ENCODE data around the gene ATP8A2.

The ATP8A2 gene

GRCh38 chr13:25478186-25478585 is 106.4 kb downstream of the ATP8A2 start:
- peaks cover 0 to 11% (median 7%) of the 10 kb centered on the region in 5 donors for H3K9me3 ChIP-seq (ENCODE audit: control insufficient read depth in 5 of 5, low read length in 5 of 5)
- no peak overlapping the region for H3K4me3 ChIP-seq (ENCODE audit: low read depth in 1 of 5, low read length in 5 of 5)
- H3K27me3 ChIP-seq (ENCODE audit: control insufficient read depth in 5 of 5, insufficient read depth in 4 of 5, low read length in 5 of 5), result no peaks in the 10 kb centered on the region
- H3K9ac ChIP-seq (ENCODE audit: low read length in 5 of 5), result no peak overlapping the region
- no peaks in the 10 kb centered on the region for H3K4me1 ChIP-seq (ENCODE audit: control insufficient read depth in 5 of 5, insufficient read depth in 5 of 5, low read length in 5 of 5)
- no peaks in the 10 kb centered on the region for H3K36me3 ChIP-seq (ENCODE audit: control insufficient read depth in 5 of 5, insufficient read depth in 5 of 5, low read length in 5 of 5)
- no peak overlapping the region for H3K27ac ChIP-seq (ENCODE audit: low read depth, low read length)

- H3K36me3 ChIP-seq (ENCODE audit: control insufficient read depth in 5 of 5, insufficient read depth in 5 of 5, low read length in 5 of 5), result no peaks in the 10 kb centered on the region
- no peak overlapping the region for H3K4me3 ChIP-seq (ENCODE audit: low read depth in 1 of 5, low read length in 5 of 5)
- H3K9ac ChIP-seq (ENCODE audit: low read length in 5 of 5), result no peak overlapping the region
Observed at GRCh38 chr13:25489238-25489637, 117.5 kb downstream of the ATP8A2 start.

GRCh38 chr13:25490236-25490635 is 118.5 kb downstream of the ATP8A2 start:
- Histone ChIP-seq H3K4me1 (ENCODE audit: control insufficient read depth in 5 of 5, insufficient read depth in 5 of 5, low read length in 5 of 5) (no peaks in the 10 kb centered on the region), H3K36me3 (ENCODE audit: control insufficient read depth in 5 of 5, insufficient read depth in 5 of 5, low read length in 5 of 5) (no peaks in the 10 kb centered on the region), H3K9me3 (ENCODE audit: control insufficient read depth in 5 of 5, low read length in 5 of 5) (peaks cover 0 to 3% (median 0%) of the 10 kb centered on the region in 5 donors), H3K27me3 (ENCODE audit: control insufficient read depth in 5 of 5, insufficient read depth in 4 of 5, low read length in 5 of 5) (peaks cover 4 to 9% (median 8%) of the 10 kb centered on the region in 5 donors), H3K9ac (ENCODE audit: low read length in 5 of 5) (no peak overlapping the region), H3K4me3 (ENCODE audit: low read depth in 1 of 5, low read length in 5 of 5) (no peak overlapping the region), H3K27ac (ENCODE audit: low read depth, low read length) (no peak overlapping the region)

More at GRCh38 chr13:25489238-25489637, 117.5 kb downstream of the ATP8A2 start:
- Histone ChIP-seq H3K27ac (ENCODE audit: low read depth, low read length) (no peak overlapping the region), H3K4me1 (ENCODE audit: control insufficient read depth in 5 of 5, insufficient read depth in 5 of 5, low read length in 5 of 5) (no peaks in the 10 kb centered on the region), H3K9me3 (ENCODE audit: control insufficient read depth in 5 of 5, low read length in 5 of 5) (peaks cover 0 to 3% (median 0%) of the 10 kb centered on the region in 5 donors), H3K27me3 (ENCODE audit: control insufficient read depth in 5 of 5, insufficient read depth in 4 of 5, low read length in 5 of 5) (peaks cover 4 to 9% (median 8%) of the 10 kb centered on the region in 5 donors)

GRCh38 chr13:25493931-25494640 is 122.3 kb downstream of the ATP8A2 start:
- Histone ChIP-seq H3K4me3 (ENCODE audit: low read depth in 1 of 5, low read length in 5 of 5) (no peak overlapping the region), H3K36me3 (ENCODE audit: control insufficient read depth in 5 of 5, insufficient read depth in 5 of 5, low read length in 5 of 5) (no peaks in the 10 kb centered on the region), H3K9me3 (ENCODE audit: control insufficient read depth in 5 of 5, low read length in 5 of 5) (peaks cover 0 to 3% (median 0%) of the 10 kb centered on the region in 5 donors), H3K27me3 (ENCODE audit: control insufficient read depth in 5 of 5, insufficient read depth in 4 of 5, low read length in 5 of 5) (peaks cover 4 to 10% (median 7%) of the 10 kb centered on the region in 5 donors), H3K27ac (ENCODE audit: low read depth, low read length) (no peak overlapping the region), H3K9ac (ENCODE audit: low read length in 5 of 5) (no peak overlapping the region), H3K4me1 (ENCODE audit: control insufficient read depth in 5 of 5, insufficient read depth in 5 of 5, low read length in 5 of 5) (no peaks in the 10 kb centered on the region)

- Histone ChIP-seq H3K27ac (ENCODE audit: low read depth, low read length) (no peak overlapping the region), H3K9me3 (ENCODE audit: control insufficient read depth in 5 of 5, low read length in 5 of 5) (peaks cover 0 to 3% (median 0%) of the 10 kb centered on the region in 5 donors), H3K9ac (ENCODE audit: low read length in 5 of 5) (no peak overlapping the region), H3K27me3 (ENCODE audit: control insufficient read depth in 5 of 5, insufficient read depth in 4 of 5, low read length in 5 of 5) (peaks cover 0 to 8% (median 6%) of the 10 kb centered on the region in 5 donors), H3K4me3 (ENCODE audit: low read depth in 1 of 5, low read length in 5 of 5) (no peak overlapping the region), H3K36me3 (ENCODE audit: control insufficient read depth in 5 of 5, insufficient read depth in 5 of 5, low read length in 5 of 5) (no peaks in the 10 kb centered on the region), H3K4me1 (ENCODE audit: control insufficient read depth in 5 of 5, insufficient read depth in 5 of 5, low read length in 5 of 5) (no peaks in the 10 kb centered on the region)
Observed at GRCh38 chr13:25494698-25495411, 123.1 kb downstream of the ATP8A2 start.

GRCh38 chr13:25501231-25501630 is 129.5 kb downstream of the ATP8A2 start:
- H3K4me1 ChIP-seq (ENCODE audit: control insufficient read depth in 5 of 5, insufficient read depth in 5 of 5, low read length in 5 of 5), result no peaks in the 10 kb centered on the region
- peaks cover 0 to 3% (median 0%) of the 10 kb centered on the region in 5 donors for H3K27me3 ChIP-seq (ENCODE audit: control insufficient read depth in 5 of 5, insufficient read depth in 4 of 5, low read length in 5 of 5)
- no peaks in the 10 kb centered on the region for H3K9me3 ChIP-seq (ENCODE audit: control insufficient read depth in 5 of 5, low read length in 5 of 5)
- no peak overlapping the region for H3K4me3 ChIP-seq (ENCODE audit: low read depth in 1 of 5, low read length in 5 of 5)
- no peak overlapping the region for H3K27ac ChIP-seq (ENCODE audit: low read depth, low read length)
- H3K9ac ChIP-seq (ENCODE audit: low read length in 5 of 5), result no peak overlapping the region
- no peaks in the 10 kb centered on the region for H3K36me3 ChIP-seq (ENCODE audit: control insufficient read depth in 5 of 5, insufficient read depth in 5 of 5, low read length in 5 of 5)

GRCh38 chr13:25502031-25502430 is 130.3 kb downstream of the ATP8A2 start:
- Histone ChIP-seq H3K27ac (ENCODE audit: low read depth, low read length) (no peak overlapping the region), H3K4me3 (ENCODE audit: low read depth in 1 of 5, low read length in 5 of 5) (no peak overlapping the region), H3K27me3 (ENCODE audit: control insufficient read depth in 5 of 5, insufficient read depth in 4 of 5, low read length in 5 of 5) (peaks cover 0 to 3% (median 0%) of the 10 kb centered on the region in 5 donors), H3K9ac (ENCODE audit: low read length in 5 of 5) (no peak overlapping the region), H3K4me1 (ENCODE audit: control insufficient read depth in 5 of 5, insufficient read depth in 5 of 5, low read length in 5 of 5) (no peaks in the 10 kb centered on the region), H3K36me3 (ENCODE audit: control insufficient read depth in 5 of 5, insufficient read depth in 5 of 5, low read length in 5 of 5) (no peaks in the 10 kb centered on the region), H3K9me3 (ENCODE audit: control insufficient read depth in 5 of 5, low read length in 5 of 5) (no peaks in the 10 kb centered on the region)

- no peaks in the 10 kb centered on the region for H3K36me3 ChIP-seq (ENCODE audit: control insufficient read depth in 5 of 5, insufficient read depth in 5 of 5, low read length in 5 of 5)
- H3K27me3 ChIP-seq (ENCODE audit: control insufficient read depth in 5 of 5, insufficient read depth in 4 of 5, low read length in 5 of 5), result peaks cover 0 to 3% (median 0%) of the 10 kb centered on the region in 5 donors
- H3K27ac ChIP-seq (ENCODE audit: low read depth, low read length), result no peak overlapping the region
- H3K9ac ChIP-seq (ENCODE audit: low read length in 5 of 5), result no peak overlapping the region
- no peaks in the 10 kb centered on the region for H3K4me1 ChIP-seq (ENCODE audit: control insufficient read depth in 5 of 5, insufficient read depth in 5 of 5, low read length in 5 of 5)
- no peak overlapping the region for H3K4me3 ChIP-seq (ENCODE audit: low read depth in 1 of 5, low read length in 5 of 5)
- no peaks in the 10 kb centered on the region for H3K9me3 ChIP-seq (ENCODE audit: control insufficient read depth in 5 of 5, low read length in 5 of 5)
Observed at GRCh38 chr13:25502551-25502950, 130.8 kb downstream of the ATP8A2 start.

GRCh38 chr13:25503856-25504255 is 132.1 kb downstream of the ATP8A2 start:
- no peak overlapping the region for H3K9ac ChIP-seq (ENCODE audit: low read length in 5 of 5)
- H3K27ac ChIP-seq (ENCODE audit: low read depth, low read length), result no peak overlapping the region
- H3K4me1 ChIP-seq (ENCODE audit: control insufficient read depth in 5 of 5, insufficient read depth in 5 of 5, low read length in 5 of 5), result no peaks in the 10 kb centered on the region
- peaks cover 0 to 2% (median 0%) of the 10 kb centered on the region in 5 donors for H3K27me3 ChIP-seq (ENCODE audit: control insufficient read depth in 5 of 5, insufficient read depth in 4 of 5, low read length in 5 of 5)
- H3K9me3 ChIP-seq (ENCODE audit: control insufficient read depth in 5 of 5, low read length in 5 of 5), result no peaks in the 10 kb centered on the region
- H3K36me3 ChIP-seq (ENCODE audit: control insufficient read depth in 5 of 5, insufficient read depth in 5 of 5, low read length in 5 of 5), result no peaks in the 10 kb centered on the region
- H3K4me3 ChIP-seq (ENCODE audit: low read depth in 1 of 5, low read length in 5 of 5), result no peak overlapping the region

- no peaks in the 10 kb centered on the region for H3K27me3 ChIP-seq (ENCODE audit: control insufficient read depth in 5 of 5, insufficient read depth in 4 of 5, low read length in 5 of 5)
- H3K9me3 ChIP-seq (ENCODE audit: control insufficient read depth in 5 of 5, low read length in 5 of 5), result peaks cover 0 to 4% (median 3%) of the 10 kb centered on the region in 5 donors
- H3K9ac ChIP-seq (ENCODE audit: low read length in 5 of 5), result no peak overlapping the region
- H3K4me3 ChIP-seq (ENCODE audit: low read depth in 1 of 5, low read length in 5 of 5), result no peak overlapping the region
- H3K4me1 ChIP-seq (ENCODE audit: control insufficient read depth in 5 of 5, insufficient read depth in 5 of 5, low read length in 5 of 5), result no peaks in the 10 kb centered on the region
- H3K27ac ChIP-seq (ENCODE audit: low read depth, low read length), result no peak overlapping the region
- no peaks in the 10 kb centered on the region for H3K36me3 ChIP-seq (ENCODE audit: control insufficient read depth in 5 of 5, insufficient read depth in 5 of 5, low read length in 5 of 5)
Observed at GRCh38 chr13:25507841-25508240, 136.1 kb downstream of the ATP8A2 start.
